ENCODE measurements around the gene MTCH2. TPM values are rescaled to one million over a fixed set of nuclear protein-coding genes. Genes with fewer than 3 reads are reported as not detected.

MTCH2 gene
- total RNA-seq, 1 donor from 2014 or later, result 40.5 TPM

- Histone ChIP-seq H3K27me3 (no peaks in the 10 kb centered on the region), H3K4me3 (no peak overlapping the region), H3K36me3 (no peaks in the 10 kb centered on the region), H3K9me3 (no peaks in the 10 kb centered on the region), H3K27ac (no peak overlapping the region), H3K4me1 (no peaks in the 10 kb centered on the region)
- no peak for DNase-seq (ENCODE audit: extremely low spot score in 2 of 2)
- intact Hi-C loops (cut with DNase I), result no loop called here
- TF ChIP-seq POLR2A (IDR thresholded peaks at IDR 0.05) (no peak), CTCF (IDR thresholded peaks at IDR 0.05) (no peak), POLR2AphosphoS5 (IDR thresholded peaks at IDR 0.05; ENCODE audit: insufficient read depth in 1 of 2, low read depth in 1 of 2) (no peak)
These were observed 43.8 kb upstream of the MTCH2 start for GRCh38 chr11:47686151-47686550.

- Histone ChIP-seq H3K27me3 (no peaks in the 10 kb centered on the region), H3K27ac (no peak overlapping the region), H3K4me3 (no peak overlapping the region), H3K9me3 (no peaks in the 10 kb centered on the region), H3K4me1 (no peaks in the 10 kb centered on the region), H3K36me3 (no peaks in the 10 kb centered on the region)
- intact Hi-C loops (cut with DNase I), result no loop called here
- no peak for DNase-seq (ENCODE audit: extremely low spot score in 2 of 2)
- no peak for TF ChIP-seq CTCF (IDR thresholded peaks at IDR 0.05)
- TF ChIP-seq POLR2AphosphoS5 (IDR thresholded peaks at IDR 0.05; ENCODE audit: insufficient read depth in 1 of 2, low read depth in 1 of 2), result no peak
- no peak for TF ChIP-seq POLR2A (IDR thresholded peaks at IDR 0.05)
These were observed 33.5 kb upstream of the MTCH2 start for GRCh38 chr11:47675851-47676250.

GRCh38 chr11:47672283-47672730 is 29.9 kb upstream of the MTCH2 start:
- H3K9me3 ChIP-seq, result no peaks in the 10 kb centered on the region
- intact Hi-C loops (cut with DNase I), result no loop called here
- H3K27ac ChIP-seq, result no peak overlapping the region
- no peaks in the 10 kb centered on the region for H3K27me3 ChIP-seq
- no peaks in the 10 kb centered on the region for H3K36me3 ChIP-seq
- no peak overlapping the region for H3K4me3 ChIP-seq
- TF ChIP-seq POLR2AphosphoS5 (IDR thresholded peaks at IDR 0.05; ENCODE audit: insufficient read depth in 1 of 2, low read depth in 1 of 2), result no peak
- no peak for TF ChIP-seq POLR2A (IDR thresholded peaks at IDR 0.05)
- no peak for TF ChIP-seq CTCF (IDR thresholded peaks at IDR 0.05)
- no peaks in the 10 kb centered on the region for H3K4me1 ChIP-seq
- no peak for DNase-seq (ENCODE audit: extremely low spot score in 2 of 2)

- H3K4me1 ChIP-seq, result no peaks in the 10 kb centered on the region
- DNase-seq (ENCODE audit: extremely low spot score in 2 of 2), result no peak
- no peaks in the 10 kb centered on the region for H3K9me3 ChIP-seq
- TF ChIP-seq POLR2A (IDR thresholded peaks at IDR 0.05), result no peak
- no peak overlapping the region for H3K27ac ChIP-seq
- H3K4me3 ChIP-seq, result no peak overlapping the region
- H3K27me3 ChIP-seq, result no peaks in the 10 kb centered on the region
- intact Hi-C loops (cut with DNase I), result no loop called here
- H3K36me3 ChIP-seq, result no peaks in the 10 kb centered on the region
These were observed 27.5 kb upstream of the MTCH2 start for GRCh38 chr11:47669856-47670255.

- Histone ChIP-seq H3K27me3 (no peaks in the 10 kb centered on the region), H3K9me3 (no peaks in the 10 kb centered on the region), H3K4me3 (no peak overlapping the region), H3K4me1 (no peaks in the 10 kb centered on the region), H3K36me3 (no peaks in the 10 kb centered on the region), H3K27ac (no peak overlapping the region)
- DNase-seq (ENCODE audit: extremely low spot score in 2 of 2), result no peak
- TF ChIP-seq CTCF (IDR thresholded peaks at IDR 0.05) (no peak), POLR2A (IDR thresholded peaks at IDR 0.05) (no peak), POLR2AphosphoS5 (IDR thresholded peaks at IDR 0.05; ENCODE audit: insufficient read depth in 1 of 2, low read depth in 1 of 2) (no peak)
- intact Hi-C loops (cut with DNase I), result no loop called here
These were observed 26.3 kb upstream of the MTCH2 start for GRCh38 chr11:47668665-47669064.

GRCh38 chr11:47667555-47667954 is 25.2 kb upstream of the MTCH2 start:
- DNase-seq (ENCODE audit: extremely low spot score in 2 of 2), result no peak
- H3K4me3 ChIP-seq, result no peak overlapping the region
- TF ChIP-seq POLR2AphosphoS5 (IDR thresholded peaks at IDR 0.05; ENCODE audit: insufficient read depth in 1 of 2, low read depth in 1 of 2) (no peak), POLR2A (IDR thresholded peaks at IDR 0.05) (no peak)

More at GRCh38 chr11:47667555-47667954, 25.2 kb upstream of the MTCH2 start:
- H3K36me3 ChIP-seq, result no peaks in the 10 kb centered on the region
- H3K9me3 ChIP-seq, result no peaks in the 10 kb centered on the region
- intact Hi-C loops (cut with DNase I), result no loop called here
- H3K27me3 ChIP-seq, result no peaks in the 10 kb centered on the region
- no peak overlapping the region for H3K27ac ChIP-seq
- H3K4me1 ChIP-seq, result no peaks in the 10 kb centered on the region
